Epithelial cell of prostate (primary cell): ENCODE data around the gene KMT2C.
"Not testable (repeated sequence)": the region's sequence is repeated elsewhere in the genome, so short reads cannot be mapped to it uniquely, and the experiment has no call there.

Source experiments
- DNase-seq: peaks from one replicate; pipeline ENCODE4 v3.0.0-alpha.2; 2011; ENCODE audit warnings: low read depth, low spot score
- H3K27ac ChIP-seq: fragments of 450-650 bp; 2 replicates; pipeline ENCODE4 v1.5.1; 2017; ENCODE audit warnings: mild to moderate bottlenecking

Gene KMT2C

DNA sequence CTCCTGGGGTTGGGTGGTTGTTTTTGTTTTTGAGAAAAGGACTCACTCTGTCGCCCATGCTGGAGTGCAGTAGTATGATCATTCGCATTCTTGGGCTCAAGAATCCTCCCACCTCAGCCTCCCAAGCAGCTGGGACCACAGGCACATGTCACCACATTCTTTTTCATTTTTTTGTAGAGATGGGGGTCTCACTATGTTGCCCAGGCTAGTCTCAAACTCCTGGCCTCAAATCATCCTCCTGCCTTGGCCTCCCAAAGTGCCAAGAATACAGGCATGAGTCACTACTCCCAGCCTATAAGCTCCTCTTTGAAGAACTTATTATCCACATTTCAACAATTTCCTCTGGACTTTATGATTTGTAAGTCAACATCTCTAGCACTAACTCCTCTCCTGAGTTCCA, 102.7 kb downstream of the KMT2C start:
- DNase-seq = no peak
- no peak overlapping the region for H3K27ac ChIP-seq

DNA sequence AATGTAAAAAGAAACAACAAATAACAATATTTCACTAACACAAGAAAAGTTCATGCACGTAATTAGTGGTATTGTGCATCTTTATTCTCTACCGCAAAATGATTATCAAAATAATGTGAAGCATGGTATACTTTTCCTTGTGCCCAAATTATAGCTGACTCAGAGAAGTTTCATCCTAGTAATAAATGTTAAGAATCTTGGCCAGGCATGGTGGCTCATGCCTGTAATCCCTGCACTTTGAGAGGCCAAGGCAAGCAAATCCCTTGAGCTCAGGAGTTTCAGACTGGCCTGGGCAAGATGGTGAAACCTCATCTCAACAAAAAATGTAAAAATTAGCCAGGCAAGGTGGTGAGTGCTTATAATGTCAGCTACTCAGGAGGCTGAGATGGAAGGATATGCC, 105.0 kb downstream of the KMT2C start:
- no peak for DNase-seq
- no peak overlapping the region for H3K27ac ChIP-seq

DNA sequence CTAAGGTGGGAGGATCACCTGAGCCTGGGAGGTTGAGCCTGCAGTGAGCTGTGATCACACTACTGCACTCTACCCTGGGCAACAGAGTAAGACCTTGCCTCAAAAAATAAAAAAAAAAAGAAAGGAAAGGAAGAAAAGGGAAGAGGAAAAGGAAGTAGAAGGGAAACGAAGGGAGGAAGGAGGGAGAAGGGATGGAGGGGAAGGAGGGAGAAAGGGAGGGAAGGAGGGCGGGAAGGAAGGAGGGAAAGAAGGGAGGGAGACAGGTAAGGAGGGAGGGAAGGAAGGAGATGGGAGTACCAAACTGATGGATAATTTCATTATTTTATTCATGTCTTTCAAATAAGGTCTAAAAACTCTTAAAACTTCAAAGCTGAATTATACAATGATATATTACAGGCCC, 106.3 kb downstream of the KMT2C start:
- DNase-seq = no peak
- H3K27ac ChIP-seq = no peak overlapping the region

DNA sequence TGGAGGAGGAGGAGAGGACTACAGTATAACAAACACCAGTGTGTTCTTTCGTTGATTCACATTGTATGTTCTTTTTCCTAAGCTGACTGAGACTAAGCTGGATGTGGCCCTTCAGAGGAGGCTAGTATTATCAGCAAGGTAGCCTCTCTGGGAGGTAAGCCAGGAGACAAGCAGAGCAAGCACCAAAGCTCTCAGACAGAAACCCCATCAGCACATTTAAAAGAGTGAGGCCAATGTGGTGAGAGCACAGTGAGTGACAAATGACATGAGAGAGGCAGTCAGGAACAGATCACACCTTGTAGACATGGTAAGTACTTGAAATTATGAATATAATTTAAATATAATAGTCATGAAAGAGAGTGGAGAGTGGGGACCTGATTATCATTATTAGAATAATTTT, 107.6 kb downstream of the KMT2C start:
- no peak for DNase-seq
- no peak overlapping the region for H3K27ac ChIP-seq

DNA sequence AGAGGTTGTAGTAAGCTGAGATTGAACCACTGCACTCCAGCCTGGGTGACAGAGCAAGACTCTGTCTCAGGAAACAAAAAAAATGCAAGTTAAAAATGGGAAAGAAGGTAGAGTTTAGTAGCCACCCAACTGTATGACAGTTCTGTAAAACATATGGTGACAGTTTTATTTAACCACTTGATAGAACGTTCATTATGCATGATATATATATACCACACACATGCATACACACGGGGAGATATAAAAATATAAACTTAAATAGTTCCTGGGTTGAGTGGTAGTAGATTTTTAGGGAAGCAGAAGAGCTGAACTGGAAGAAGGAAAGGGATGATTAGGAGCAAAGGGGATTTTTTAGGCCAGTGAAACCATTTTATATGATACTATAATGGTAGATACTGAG, 120.0 kb downstream of the KMT2C start:
- no peak overlapping the region for H3K27ac ChIP-seq
- DNase-seq = no peak

DNA sequence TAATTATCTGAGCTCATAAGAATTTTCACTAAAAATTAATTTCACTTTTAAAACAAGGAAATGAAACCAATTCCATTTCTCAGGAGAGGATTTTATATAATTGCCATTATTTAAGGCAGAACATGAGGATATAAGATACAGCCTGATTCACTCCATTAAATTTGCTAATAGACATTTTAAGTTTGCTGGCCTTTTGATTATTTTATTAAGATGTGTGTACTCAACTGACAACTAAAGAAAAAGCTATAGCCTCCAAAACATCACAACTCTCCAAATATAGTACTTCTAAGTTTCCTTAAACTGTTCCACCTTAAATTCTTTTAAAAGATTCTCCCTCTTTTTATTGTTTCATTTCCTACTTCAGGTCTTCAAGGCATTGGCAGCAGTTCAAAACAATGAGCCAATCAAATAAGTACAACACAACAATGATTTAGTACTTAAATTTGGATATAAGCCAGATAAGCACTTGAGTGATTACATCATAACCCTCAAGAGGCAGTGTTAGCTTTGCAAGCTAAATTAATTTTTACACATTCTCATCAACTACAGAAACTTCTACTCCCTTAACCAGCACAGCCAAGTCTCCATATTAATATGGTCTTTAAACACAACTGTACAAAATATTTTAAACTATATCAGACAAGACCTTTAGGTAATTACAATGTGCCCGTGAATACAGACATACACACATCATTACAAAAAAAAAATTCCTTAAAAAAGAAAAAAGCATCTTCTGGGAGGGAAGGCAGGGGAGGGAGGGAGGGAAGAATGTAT, 121.8 kb downstream of the KMT2C start:
- H3K27ac ChIP-seq = peak overlapping the region; percentile 51
- DNase-seq = peak; percentile 84

DNA sequence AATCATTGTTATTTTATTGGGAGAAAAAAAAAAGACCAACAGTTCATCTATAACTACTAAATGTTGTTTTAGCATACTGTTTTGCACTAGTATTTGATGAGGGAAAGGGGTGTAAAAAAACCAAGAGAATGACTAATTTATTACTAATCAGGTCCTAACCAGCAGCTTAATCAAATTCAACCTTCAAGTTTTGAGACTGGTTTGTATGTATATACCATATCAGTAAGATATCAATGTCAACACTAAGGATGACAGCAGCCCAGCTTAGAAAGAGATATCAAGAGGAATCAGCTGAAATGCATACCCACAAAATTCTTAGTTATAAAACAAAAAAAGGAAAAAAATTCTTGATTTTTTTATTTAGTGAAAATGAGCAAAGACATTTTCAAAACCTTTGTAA, 122.6 kb downstream of the KMT2C start:
- no peak for DNase-seq
- H3K27ac ChIP-seq = peak overlapping the region; percentile 51

DNA sequence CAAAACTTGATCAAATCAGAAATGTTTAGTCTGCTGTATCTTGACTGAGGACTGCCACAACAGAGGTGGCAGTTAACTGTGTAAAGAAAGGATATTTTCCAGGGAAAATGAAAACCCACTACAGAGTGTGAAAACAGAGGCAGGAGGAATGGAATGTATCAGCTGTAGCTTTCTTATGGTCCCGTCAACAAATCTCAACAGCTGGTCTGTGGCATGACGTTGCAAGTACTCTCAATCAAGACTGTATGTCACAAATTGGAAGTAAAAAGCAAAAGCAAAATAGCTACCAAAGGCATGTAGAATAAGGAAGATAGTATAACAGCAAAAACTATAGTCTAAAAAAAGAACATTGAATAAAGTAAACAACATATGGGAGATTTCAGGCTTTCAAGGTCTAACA, 123.5 kb downstream of the KMT2C start:
- DNase-seq = no peak
- H3K27ac ChIP-seq = no peak overlapping the region

DNA sequence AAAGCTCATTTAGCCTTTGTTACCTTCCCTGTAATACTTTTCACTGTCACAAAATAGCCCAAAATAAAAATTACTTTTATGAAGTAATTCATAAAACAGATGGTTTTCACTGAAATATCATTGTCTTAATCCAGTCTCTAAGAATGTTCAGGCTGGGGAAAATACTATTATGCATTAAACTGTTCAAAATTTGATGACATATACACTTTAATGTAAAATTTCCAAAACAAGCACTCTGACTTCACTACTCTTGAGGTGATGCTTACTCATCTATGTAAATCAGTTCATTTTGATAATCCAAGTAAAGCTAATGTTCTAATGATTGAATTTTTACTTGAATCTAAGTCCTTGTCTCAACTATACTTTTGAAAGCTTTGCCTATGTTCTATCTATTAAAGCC, 127.9 kb downstream of the KMT2C start:
- DNase-seq = no peak
- H3K27ac ChIP-seq = no peak overlapping the region

DNA sequence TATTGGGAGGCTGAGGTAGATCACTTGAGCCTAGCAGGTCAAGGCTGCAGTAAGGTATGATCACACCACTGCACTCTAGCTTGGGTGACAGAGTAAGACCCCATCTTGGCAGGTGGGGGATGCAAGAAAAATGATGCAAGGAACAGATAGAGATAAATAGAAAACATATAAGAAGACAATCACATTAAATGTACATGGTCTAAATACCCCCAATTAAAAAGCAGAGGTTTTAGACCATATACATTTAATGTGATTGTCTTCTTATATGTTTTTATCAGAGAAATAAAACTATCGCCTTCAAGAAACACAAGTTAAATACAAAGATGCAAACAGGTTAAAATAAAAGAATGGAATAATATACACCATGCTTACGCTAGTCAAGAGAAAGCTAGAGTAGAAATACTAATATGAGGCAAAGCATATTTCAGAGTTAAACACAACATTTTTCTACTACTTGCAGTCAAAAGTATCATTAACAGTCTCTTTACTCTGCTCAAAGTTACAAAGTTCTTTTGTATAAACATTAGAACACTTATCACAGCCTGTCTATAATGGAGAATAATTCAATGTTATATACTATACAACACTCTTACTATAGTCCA, 136.2 kb downstream of the KMT2C start:
- not testable (repeated sequence) for H3K27ac ChIP-seq

DNA sequence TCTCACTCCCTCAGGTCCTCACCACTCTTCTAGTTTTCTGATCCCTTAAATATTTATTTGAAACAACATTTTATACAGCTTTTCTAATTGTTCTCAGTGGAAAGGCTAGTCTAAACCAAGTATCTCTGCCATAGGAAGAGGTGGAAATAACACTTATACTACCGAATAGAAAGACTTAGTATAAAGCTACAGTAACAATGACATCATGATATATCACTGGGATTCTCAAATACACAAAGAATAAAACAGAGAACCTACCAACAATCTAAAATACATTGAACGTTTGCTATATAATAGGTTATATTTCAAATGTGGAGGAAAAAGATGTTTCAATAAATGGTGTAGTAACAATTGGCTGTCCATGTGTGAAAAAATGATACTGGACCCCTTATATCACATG, 142.9 kb downstream of the KMT2C start:
- DNase-seq = no peak
- H3K27ac ChIP-seq = no peak overlapping the region

More for the DNA sequence above, 136.2 kb downstream of the KMT2C start:
- not testable (repeated sequence) for DNase-seq

DNA sequence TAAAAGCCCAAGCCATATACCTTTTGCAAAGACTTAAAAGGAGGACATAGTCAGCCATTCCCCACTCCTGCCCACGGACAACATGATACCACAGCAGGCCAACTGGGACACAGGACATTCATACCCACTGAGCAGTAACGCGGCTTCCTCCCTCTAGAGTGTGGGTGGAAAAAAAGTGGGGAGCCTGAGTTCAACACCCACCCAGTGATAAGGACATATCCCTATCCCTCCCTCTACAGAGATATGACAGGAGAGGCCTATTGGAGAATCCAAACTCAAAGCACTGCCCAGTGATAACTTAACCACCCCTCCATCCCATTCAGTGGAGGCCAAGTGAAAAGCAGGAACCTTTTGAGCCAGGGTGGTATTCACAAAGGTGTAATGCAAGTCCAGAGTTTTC, 148.8 kb downstream of the KMT2C start:
- not testable (repeated sequence) for H3K27ac ChIP-seq, DNase-seq

DNA sequence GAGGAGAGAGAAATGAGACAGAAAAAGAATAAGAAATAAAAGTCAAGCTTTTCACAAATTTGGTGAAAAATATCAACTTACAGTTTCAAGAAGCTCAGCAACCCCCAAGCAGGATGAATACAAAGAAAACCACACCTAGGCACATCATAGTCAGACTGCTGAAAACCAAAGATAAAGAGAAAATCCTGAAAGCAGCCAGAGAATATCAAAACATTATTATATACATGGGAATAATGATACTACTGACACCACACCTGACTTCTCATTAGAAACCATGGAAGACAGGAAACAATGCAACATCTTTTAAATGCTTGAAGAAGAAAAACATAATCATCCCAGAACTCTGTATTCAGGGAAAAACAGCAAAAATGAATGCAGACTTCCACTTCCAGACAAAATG, 149.6 kb downstream of the KMT2C start:
- DNase-seq, H3K27ac ChIP-seq: not testable (repeated sequence)

DNA sequence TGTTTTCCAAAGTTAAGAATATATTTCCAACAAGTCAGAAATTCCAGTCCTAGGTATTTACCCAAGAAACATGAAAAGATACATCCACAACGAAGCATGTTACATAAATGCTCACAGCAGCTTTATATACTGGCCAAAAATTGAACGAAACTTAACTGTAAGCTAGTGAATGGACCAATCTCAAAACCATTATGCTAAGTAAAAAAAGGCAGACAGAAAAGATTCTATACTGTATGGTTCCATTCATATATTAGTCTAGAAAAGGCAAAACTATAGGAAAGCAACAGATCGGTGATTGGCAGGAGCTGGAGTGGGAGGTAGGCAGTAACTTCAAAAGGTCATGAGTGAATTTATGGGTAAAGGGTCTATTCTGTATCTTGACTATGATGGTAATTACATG, 150.8 kb downstream of the KMT2C start:
- not testable (repeated sequence) for DNase-seq, H3K27ac ChIP-seq

DNA sequence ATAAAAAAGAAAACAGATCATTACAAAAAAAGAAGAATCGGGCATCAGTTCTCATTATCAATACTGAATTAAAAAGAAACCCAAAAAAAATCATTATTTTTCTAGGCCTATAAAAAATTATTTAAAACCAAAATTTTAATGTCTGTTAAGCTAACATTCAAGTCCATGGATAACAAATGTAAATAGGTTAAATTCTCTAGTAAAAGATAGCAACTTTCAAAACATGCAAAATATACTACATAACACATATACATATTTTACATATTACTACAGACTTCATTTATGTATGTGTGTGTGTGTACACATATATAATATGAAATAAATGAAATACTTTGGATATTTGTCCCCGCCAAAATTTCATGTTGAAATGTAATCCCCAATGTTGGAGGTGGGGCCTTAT, 158.1 kb downstream of the KMT2C start:
- DNase-seq, H3K27ac ChIP-seq: not testable (repeated sequence)

DNA sequence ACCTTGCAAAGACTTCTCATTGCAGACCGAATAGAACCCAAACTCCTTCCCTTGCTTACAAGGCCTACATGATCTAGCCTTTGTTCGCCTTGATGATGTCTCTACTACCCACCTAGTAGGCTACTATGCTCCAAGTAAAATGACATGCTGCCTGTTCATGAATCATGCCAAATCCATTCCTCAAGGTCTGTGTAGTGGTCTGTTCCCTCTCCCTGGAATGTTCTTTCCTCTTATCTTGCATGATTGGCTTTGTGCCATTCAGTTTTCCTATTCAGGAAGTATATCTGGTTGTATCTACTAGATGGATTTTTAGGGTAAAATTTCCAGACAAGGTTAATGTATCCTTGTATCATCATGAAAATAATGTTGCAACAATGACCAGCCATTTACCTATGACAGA, 165.4 kb downstream of the KMT2C start:
- DNase-seq, H3K27ac ChIP-seq: not testable (repeated sequence)

DNA sequence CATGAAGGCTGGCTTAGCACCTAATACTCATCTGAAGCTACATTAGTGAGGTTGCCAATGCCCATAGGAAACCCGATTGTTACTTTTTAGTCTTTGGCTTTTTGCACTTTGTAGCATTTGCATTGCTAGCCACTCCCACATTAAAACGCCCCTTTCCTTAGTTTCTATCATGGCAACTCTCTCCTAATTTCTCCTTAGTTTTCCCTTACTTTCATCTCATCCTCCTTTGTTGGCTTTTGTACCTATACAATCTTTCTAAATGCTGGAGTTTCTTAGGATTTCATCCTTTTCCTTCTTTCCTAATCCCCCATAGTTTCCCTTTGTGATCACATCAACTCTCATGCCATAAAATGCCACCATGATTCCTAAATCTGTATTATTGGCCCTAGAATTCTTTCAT, 168.9 kb downstream of the KMT2C start:
- not testable (repeated sequence) for H3K27ac ChIP-seq, DNase-seq

DNA sequence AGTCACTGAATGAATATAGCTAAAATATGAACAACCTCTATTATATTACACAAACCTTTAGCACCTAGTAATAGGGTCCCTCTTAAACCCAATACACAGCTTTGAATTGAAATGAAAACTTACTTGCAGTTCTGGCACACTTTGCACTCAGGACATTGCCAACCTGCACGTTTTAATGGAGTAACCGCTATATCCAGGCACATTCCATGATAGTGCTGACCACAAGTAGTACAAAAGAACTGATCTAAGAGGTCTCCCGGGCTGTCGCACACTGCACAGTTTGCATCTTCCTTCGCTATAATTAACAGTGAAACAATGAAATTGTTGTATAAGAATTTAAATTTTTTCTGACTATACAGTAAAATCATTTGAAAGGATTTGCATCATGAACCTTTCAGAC, 170.9 kb downstream of the KMT2C start:
- not testable (repeated sequence) for H3K27ac ChIP-seq, DNase-seq

DNA sequence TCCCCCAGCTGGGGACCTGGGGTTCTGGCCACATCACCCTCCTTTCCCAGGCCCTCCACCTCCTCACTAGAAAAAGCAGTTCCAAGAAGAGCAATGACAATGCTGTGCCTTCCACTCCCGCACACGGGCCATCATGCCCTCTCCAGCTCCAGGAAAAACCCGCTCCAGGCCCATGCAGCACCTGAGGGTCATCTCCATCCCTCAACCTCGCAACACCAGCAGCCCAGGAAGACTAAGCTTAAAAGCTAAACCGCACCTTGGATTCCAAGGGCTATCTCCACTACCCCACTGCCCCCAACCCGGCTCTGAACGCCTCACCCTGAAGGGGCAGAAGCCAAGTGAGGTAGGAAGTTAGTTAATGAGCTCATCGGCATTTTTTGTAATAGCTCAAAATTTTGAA, 173.7 kb downstream of the KMT2C start:
- not testable (repeated sequence) for DNase-seq, H3K27ac ChIP-seq

DNA sequence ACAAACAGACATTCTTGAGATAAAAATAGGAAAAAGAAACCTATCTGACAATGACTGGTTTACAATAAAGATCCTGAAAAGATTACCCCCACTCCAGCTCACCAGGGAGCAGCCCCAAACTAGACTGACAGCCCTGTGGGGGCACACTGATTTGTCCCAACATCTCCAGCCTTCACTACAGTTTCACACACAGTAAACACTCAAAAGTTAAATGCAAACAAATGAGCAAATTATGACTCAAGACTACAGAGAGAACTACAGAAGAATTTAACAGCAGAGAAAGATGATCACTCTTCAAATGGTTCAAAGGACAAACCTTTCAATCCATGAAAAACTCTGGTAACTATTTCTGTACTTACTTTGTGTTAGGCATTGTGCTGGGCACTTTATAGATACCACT, 176.2 kb downstream of the KMT2C start:
- not testable (repeated sequence) for DNase-seq

DNA sequence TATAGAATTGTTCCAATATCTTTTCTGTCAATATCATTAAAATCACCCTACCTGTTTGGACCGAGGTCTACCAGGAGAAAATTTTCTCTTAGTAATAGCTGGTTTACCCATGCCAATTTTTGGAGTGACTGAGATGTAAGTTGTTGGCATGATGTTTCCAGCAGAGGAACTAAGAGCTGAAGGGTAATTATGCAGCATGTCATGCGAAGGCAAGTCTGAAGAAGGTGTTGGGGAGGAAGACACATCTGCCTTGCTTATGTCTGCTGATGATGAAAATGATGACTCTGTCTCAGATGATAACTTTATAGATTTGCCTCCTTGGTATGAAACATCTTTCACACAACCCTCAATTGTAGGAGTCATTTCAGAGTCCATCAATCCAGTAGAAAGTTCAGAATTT, 188.0 kb downstream of the KMT2C start:
- H3K27ac ChIP-seq, DNase-seq: not testable (repeated sequence)

More for the DNA sequence above, 176.2 kb downstream of the KMT2C start:
- not testable (repeated sequence) for H3K27ac ChIP-seq

DNA sequence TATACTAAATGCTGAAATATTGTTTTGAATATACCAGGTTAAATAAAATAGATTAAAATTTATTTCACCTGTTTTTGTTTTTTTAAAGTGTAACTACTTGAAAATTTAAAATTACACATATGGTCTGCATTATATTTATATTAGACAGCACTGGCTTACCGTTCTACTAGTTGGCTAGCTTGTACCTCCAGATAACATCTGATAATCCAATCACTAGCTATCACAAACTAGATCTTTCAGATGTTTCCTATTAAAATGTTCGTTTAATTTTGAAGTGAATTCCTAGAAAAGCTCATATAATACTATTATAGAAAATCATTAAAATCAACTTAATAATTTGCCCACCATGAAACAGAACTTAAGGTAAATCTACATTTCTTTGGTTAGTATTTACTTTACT, 190.4 kb downstream of the KMT2C start:
- DNase-seq, H3K27ac ChIP-seq: not testable (repeated sequence)
